HL-60 (cell line): ENCODE data around the gene BTG1.
A peak's percentile ranks its signal among the peaks of the same experiment; 100 is the strongest.

Experiments
- DNase-seq, 2 experiments: peaks; one replicate each; pipeline ENCODE4 v3.0.0-alpha.2; 2010 to 2020; ENCODE audit warnings: low read depth in 1 of 2, low spot score in 1 of 2
- H3K27ac ChIP-seq: fragments of 250-450 bp; sonication (Bioruptor Pico); replicated peaks from 2 replicates; pipeline ENCODE4 v1.5.1; 2020; ENCODE audit warnings: mild to moderate bottlenecking, moderate library complexity
- H3K27me3 ChIP-seq: fragments of 250-450 bp; sonication (Bioruptor Pico); 2 replicates; pipeline ENCODE4 v1.5.1; 2021; ENCODE audit warnings: mild to moderate bottlenecking, moderate library complexity; ENCODE audit not compliant: insufficient read depth, poor library complexity, severe bottlenecking
- H3K4me3 ChIP-seq: replicated peaks from 2 replicates; pipeline ENCODE4 v1.5.1; 2011; ENCODE audit warnings: mild to moderate bottlenecking, control low read depth, low read length; ENCODE audit not compliant: insufficient read depth
- GABPA ChIP-seq: IDR thresholded peaks from 2 replicates; pipeline ENCODE4 v1.6.1; 2012; ENCODE audit warnings: low read depth
- POLR2AphosphoS5 ChIP-seq: IDR thresholded peaks from 2 replicates; pipeline ENCODE4 v1.6.1; 2012; ENCODE audit warnings: low read depth
- REST ChIP-seq: IDR thresholded peaks from 2 replicates; pipeline ENCODE4 v1.6.1; 2012; ENCODE audit warnings: low read depth; ENCODE audit not compliant: insufficient replicate concordance
- SPI1 ChIP-seq: IDR thresholded peaks from 2 replicates; pipeline ENCODE4 v1.6.1; 2012; ENCODE audit warnings: low read depth, mild to moderate bottlenecking, borderline replicate concordance
- TF ChIP-seq, protein P1 (sequence below): IDR thresholded peaks from one replicate; pipeline ENCODE4 v1.5.1; 2011; ENCODE audit warnings: low read length, control low read depth, inconsistent platforms; ENCODE audit not compliant: insufficient read depth

Gene BTG1

GRCh38 chr12:92108651-92109050, 37.0 kb downstream of the BTG1 start:
- DNase-seq, result peak; percentile 84 to 90
- Histone ChIP-seq H3K27me3 (no peaks in the 10 kb centered on the region), H3K27ac (peak overlapping the region; percentile 83), H3K4me3 (no peak overlapping the region)
- TF ChIP-seq SPI1 (no peak), GABPA (no peak), REST (no peak), POLR2AphosphoS5 (peak; percentile 32; the same call in 1 of the 2 replicates)
- TF ChIP-seq, protein P1, sequence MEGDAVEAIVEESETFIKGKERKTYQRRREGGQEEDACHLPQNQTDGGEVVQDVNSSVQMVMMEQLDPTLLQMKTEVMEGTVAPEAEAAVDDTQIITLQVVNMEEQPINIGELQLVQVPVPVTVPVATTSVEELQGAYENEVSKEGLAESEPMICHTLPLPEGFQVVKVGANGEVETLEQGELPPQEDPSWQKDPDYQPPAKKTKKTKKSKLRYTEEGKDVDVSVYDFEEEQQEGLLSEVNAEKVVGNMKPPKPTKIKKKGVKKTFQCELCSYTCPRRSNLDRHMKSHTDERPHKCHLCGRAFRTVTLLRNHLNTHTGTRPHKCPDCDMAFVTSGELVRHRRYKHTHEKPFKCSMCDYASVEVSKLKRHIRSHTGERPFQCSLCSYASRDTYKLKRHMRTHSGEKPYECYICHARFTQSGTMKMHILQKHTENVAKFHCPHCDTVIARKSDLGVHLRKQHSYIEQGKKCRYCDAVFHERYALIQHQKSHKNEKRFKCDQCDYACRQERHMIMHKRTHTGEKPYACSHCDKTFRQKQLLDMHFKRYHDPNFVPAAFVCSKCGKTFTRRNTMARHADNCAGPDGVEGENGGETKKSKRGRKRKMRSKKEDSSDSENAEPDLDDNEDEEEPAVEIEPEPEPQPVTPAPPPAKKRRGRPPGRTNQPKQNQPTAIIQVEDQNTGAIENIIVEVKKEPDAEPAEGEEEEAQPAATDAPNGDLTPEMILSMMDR, result no peak

DNA sequence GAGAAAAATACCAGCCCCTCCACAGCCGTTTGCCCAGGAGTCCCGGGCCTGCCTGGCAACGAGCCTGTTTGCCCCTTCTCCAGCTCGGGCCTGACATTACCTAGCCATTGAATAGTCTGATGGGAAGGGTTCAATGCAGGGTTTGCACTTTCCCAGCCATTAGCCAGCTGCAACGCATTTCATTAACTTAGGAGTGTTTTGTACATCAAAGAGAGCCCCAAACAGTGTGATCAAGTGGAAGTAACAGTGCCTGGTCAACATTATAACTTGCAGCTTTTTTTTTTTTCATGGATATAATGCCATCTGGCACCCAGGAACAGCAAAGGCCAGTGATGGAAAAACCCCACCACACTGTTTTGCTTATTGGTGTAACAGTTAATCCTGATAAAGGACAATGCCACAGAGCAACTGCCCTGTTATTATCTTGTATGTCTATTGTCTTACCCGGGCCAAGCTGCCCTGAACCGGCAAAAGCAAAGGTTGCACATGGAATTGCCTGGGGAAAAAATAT, 38.0 kb downstream of the BTG1 start:
- Histone ChIP-seq H3K27me3 (no peaks in the 10 kb centered on the region), H3K27ac (peak overlapping the region; percentile 83), H3K4me3 (no peak overlapping the region)
- TF ChIP-seq REST, result no peak
- DNase-seq, result no peak

DNA sequence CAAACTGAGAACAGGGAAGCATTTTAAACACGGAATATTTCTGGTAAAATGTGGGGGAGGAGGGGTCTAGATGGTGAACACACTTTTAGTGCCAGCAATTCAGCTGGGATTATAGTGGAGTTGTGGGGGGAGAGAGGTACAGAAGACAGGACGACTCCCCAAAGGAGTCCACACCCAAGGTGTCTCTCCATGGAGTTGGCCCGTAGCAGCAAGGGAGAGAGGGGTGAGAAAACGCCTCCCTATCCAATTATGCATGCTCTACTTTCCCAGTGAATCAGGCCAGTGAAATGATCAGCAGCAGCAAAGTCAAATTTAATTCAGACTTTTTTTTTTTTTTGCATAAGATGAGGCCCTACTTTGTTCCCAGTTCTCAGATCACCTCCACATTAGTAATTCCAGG, 38.6 kb downstream of the BTG1 start:
- H3K4me3 ChIP-seq, result no peak overlapping the region
- DNase-seq, result no peak
- TF ChIP-seq REST, result no peak
- TF ChIP-seq, protein P1, result no peak
- TF ChIP-seq POLR2AphosphoS5, result no peak
- TF ChIP-seq GABPA, result no peak
- TF ChIP-seq SPI1, result no peak
- peak overlapping the region; percentile 83 for H3K27ac ChIP-seq
- no peaks in the 10 kb centered on the region for H3K27me3 ChIP-seq
